ENCODE measurements around the gene XYLB. TPM values are rescaled to one million over a fixed set of nuclear protein-coding genes. Genes with fewer than 3 reads are reported as not detected.

Gene XYLB
- total RNA-seq, 2 experiments from 2014 or later: 0.25 to 0.59 TPM

DNA sequence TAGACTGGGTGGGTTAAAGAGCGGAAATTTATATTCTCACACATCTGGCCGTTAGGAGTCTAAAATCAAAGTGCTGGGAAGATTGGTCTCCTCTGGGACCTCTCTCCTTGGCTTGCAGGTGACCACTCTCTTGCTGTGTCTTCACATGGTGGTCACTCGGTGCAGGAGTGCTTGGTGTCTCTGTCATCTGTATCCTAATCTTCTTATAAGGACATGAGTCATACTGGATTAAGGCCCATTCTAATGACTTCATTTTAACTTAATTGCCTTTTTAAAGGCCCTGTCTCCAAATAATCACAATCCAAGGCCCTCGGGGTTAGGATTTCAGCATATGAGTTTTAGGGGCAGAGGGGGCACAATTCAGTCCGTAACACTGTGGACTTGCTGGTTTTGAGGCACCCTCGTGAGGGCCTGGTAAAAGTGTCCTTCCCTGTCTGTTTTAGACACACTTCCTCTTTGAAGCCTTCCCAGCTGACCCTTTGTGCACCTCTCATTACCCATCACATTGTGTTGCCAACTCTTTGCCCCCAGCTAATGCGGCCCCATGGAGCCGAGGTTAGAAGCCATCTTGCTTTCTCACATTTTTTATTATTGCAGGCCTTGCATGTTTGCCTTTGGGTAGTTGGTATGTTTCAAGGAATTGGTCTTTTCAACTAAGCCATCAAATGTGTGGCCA lies 3.2 kb downstream of the XYLB start:
- Mint-ChIP-seq H3K36me3 (ENCODE audit: low read depth) (no peaks in the 10 kb centered on the region), H3K4me3 (no peak overlapping the region), H3K27ac (no peak overlapping the region), H3K4me1 (ENCODE audit: low read depth) (peaks cover 7% of the 10 kb centered on the region), H3K27me3 (no peaks in the 10 kb centered on the region), H3K9me3 (no peaks in the 10 kb centered on the region)
- ATAC-seq (ENCODE audit: poor library complexity) (no peak), DNase-seq (no peak)
- TF ChIP-seq CTCF (IDR thresholded peaks at IDR 0.05): no peak
- Histone ChIP-seq H3K27ac (ENCODE audit: low read depth in 1 of 2, low read length in 2 of 2) (no peak overlapping the region), H3K4me3 (ENCODE audit: low read length) (no peak overlapping the region), H3K27me3 (ENCODE audit: control insufficient read depth in 1 of 2, insufficient read depth in 2 of 2, low read length in 2 of 2) (no peaks in the 10 kb centered on the region), H3K4me1 (ENCODE audit: insufficient read depth, low read length) (peaks cover 16% of the 10 kb centered on the region), H3K36me3 (ENCODE audit: insufficient read depth, low read length) (no peaks in the 10 kb centered on the region), H3K9me3 (ENCODE audit: control insufficient read depth in 1 of 2, insufficient read depth in 1 of 2, low read length in 2 of 2) (no peaks in the 10 kb centered on the region)
- intact Hi-C loops (cut with DNase I, micrococcal nuclease): loop anchor here (5.0 to 10.0 kb wide), 3 partner anchors 233 to 495 kb away; no protein-coding TSS in a partner anchor
- ChIA-PET POLR2A (no interaction called here), CTCF (no interaction called here)

GRCh38 chr3:38353151-38353550 lies 6.6 kb downstream of the XYLB start:
- Histone ChIP-seq H3K4me3 (ENCODE audit: low read length) (no peak overlapping the region), H3K36me3 (ENCODE audit: insufficient read depth, low read length) (no peaks in the 10 kb centered on the region), H3K4me1 (ENCODE audit: insufficient read depth, low read length) (no peaks in the 10 kb centered on the region), H3K9me3 (ENCODE audit: control insufficient read depth in 1 of 2, insufficient read depth in 1 of 2, low read length in 2 of 2) (no peaks in the 10 kb centered on the region), H3K27me3 (ENCODE audit: control insufficient read depth in 1 of 2, insufficient read depth in 2 of 2, low read length in 2 of 2) (no peaks in the 10 kb centered on the region), H3K27ac (ENCODE audit: low read depth in 1 of 2, low read length in 2 of 2) (no peak overlapping the region)
- CTCF ChIA-PET: no interaction called here
- H3K9me3 Mint-ChIP-seq: no peaks in the 10 kb centered on the region
- H3K27me3 Mint-ChIP-seq: no peaks in the 10 kb centered on the region
- intact Hi-C loops (cut with DNase I, micrococcal nuclease): no loop called here
- H3K4me1 Mint-ChIP-seq (ENCODE audit: low read depth): no peaks in the 10 kb centered on the region
- H3K36me3 Mint-ChIP-seq (ENCODE audit: low read depth): no peaks in the 10 kb centered on the region
- no peak overlapping the region for H3K27ac Mint-ChIP-seq
- H3K4me3 Mint-ChIP-seq: no peak overlapping the region
- DNase-seq: no peak
- ATAC-seq (ENCODE audit: poor library complexity): no peak
- POLR2A ChIA-PET: no interaction called here
- TF ChIP-seq CTCF (IDR thresholded peaks at IDR 0.05): no peak

DNA sequence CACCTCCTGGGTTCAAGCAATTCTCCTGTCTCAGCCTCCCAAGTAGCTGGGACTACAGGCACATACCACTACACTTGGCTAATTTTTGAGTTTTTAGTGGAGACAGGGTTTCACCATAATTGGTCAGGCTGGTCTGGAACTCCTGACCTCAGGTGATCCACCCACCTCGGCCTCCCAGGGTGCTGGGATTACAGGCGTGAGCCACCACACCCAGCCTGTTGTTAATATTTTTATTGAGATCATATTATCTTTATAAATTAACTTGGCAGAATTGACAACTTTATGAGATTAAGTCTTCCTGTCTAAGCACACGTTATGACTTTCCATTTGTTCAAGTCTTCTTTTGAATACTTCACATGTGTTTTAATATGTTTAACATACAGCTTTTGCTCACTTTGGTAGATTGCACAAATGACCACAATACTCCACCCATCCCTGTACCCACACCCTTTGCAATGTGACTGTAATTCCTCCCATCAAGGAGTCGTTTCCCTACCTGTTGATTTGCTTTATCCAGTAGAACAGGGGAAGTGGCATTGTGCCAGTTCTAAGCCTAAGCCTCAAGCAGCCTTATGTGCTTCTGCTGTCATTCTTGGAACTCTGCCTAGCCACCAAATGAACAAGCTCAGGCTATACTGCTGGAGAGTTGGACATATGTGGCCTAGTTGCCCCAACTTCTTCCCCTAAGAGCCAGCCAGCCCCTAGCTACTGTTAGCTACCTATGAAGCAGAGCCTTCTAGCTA lies 8.2 kb downstream of the XYLB start:
- intact Hi-C loops (cut with DNase I, micrococcal nuclease): no loop called here
- Mint-ChIP-seq H3K9me3 (no peaks in the 10 kb centered on the region), H3K4me1 (ENCODE audit: low read depth) (no peaks in the 10 kb centered on the region), H3K4me3 (no peak overlapping the region), H3K36me3 (ENCODE audit: low read depth) (no peaks in the 10 kb centered on the region), H3K27me3 (no peaks in the 10 kb centered on the region), H3K27ac (no peak overlapping the region)
- POLR2A ChIA-PET: no interaction called here
- DNase-seq: no peak
- H3K36me3 ChIP-seq (ENCODE audit: insufficient read depth, low read length): no peaks in the 10 kb centered on the region
- H3K9me3 ChIP-seq (ENCODE audit: control insufficient read depth in 1 of 2, insufficient read depth in 1 of 2, low read length in 2 of 2): no peaks in the 10 kb centered on the region
- TF ChIP-seq CTCF (IDR thresholded peaks at IDR 0.05): no peak
- no peak for ATAC-seq (ENCODE audit: poor library complexity)
- H3K27me3 ChIP-seq (ENCODE audit: control insufficient read depth in 1 of 2, insufficient read depth in 2 of 2, low read length in 2 of 2): no peaks in the 10 kb centered on the region
- no peak overlapping the region for H3K4me3 ChIP-seq (ENCODE audit: low read length)
- no peak overlapping the region for H3K27ac ChIP-seq (ENCODE audit: low read depth in 1 of 2, low read length in 2 of 2)
- H3K4me1 ChIP-seq (ENCODE audit: insufficient read depth, low read length): no peaks in the 10 kb centered on the region
- CTCF ChIA-PET: no interaction called here
